Measurements from ENCODE around the gene POLG. TPM values are rescaled to one million over a fixed set of nuclear protein-coding genes. Genes with fewer than 3 reads are reported as not detected.

Gene POLG
- total RNA-seq, 4 donors from 2014 or later = 61.1 to 110 (median 82.6) TPM

DNA sequence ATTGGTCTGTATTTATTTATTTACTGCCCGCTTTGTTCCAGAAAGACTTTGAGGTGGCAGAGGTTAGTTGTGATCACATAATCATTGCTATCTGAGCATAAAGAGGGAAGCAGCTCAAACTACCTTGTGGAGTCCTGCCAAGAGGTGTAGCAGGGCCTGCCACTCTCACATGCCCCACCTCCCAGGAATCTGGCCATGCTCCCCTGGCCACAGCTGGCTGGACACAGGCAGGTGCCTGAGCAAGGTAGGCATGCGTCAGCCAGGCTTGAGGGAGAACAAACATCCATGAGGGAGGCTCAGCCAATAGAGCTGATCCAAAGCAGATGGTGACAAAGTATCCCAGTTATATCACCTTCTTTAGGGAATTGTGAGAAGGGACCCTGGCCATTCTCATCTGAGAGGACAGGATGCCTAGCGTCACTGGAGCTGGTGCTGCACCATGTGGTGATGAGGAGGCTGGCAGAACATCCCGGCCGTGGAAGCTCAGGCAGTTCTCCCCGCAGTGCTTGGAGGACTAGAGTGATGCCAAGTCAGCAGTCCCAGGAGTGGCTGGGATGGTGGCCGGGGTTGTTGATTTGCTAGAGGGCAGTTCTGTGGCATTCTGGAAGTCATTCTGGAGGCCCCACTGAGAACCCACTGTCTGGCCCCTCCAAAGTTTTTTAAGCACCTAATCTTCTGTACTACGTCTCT, 6.8 kb upstream of the POLG start:
- WGBS, 2 donors = 78% methylated on average over 8 of the region's 8 CpGs
- no peak for DNase-seq (ENCODE audit: low spot score in 2 of 2)
- intact Hi-C loops (cut with DNase I; ENCODE audit: low total_unique reads) = no loop called here
- TF ChIP-seq, protein P1, sequence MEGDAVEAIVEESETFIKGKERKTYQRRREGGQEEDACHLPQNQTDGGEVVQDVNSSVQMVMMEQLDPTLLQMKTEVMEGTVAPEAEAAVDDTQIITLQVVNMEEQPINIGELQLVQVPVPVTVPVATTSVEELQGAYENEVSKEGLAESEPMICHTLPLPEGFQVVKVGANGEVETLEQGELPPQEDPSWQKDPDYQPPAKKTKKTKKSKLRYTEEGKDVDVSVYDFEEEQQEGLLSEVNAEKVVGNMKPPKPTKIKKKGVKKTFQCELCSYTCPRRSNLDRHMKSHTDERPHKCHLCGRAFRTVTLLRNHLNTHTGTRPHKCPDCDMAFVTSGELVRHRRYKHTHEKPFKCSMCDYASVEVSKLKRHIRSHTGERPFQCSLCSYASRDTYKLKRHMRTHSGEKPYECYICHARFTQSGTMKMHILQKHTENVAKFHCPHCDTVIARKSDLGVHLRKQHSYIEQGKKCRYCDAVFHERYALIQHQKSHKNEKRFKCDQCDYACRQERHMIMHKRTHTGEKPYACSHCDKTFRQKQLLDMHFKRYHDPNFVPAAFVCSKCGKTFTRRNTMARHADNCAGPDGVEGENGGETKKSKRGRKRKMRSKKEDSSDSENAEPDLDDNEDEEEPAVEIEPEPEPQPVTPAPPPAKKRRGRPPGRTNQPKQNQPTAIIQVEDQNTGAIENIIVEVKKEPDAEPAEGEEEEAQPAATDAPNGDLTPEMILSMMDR (IDR thresholded peaks at IDR 0.05) = no peak
- no peak for TF ChIP-seq POLR2A (IDR thresholded peaks at IDR 0.05)
- H3K4me3 ChIP-seq (ENCODE audit: low read depth, poor library complexity, severe bottlenecking) = no peak overlapping the region

- no peak for DNase-seq (ENCODE audit: low spot score in 2 of 2)
- 67 to 78% methylated on average over 7 of the region's 7 CpGs for WGBS, 2 donors
- TF ChIP-seq, protein P1 (IDR thresholded peaks at IDR 0.05) = no peak
- TF ChIP-seq POLR2A (IDR thresholded peaks at IDR 0.05) = no peak
- H3K4me3 ChIP-seq (ENCODE audit: low read depth, poor library complexity, severe bottlenecking) = no peak overlapping the region
- intact Hi-C loops (cut with DNase I; ENCODE audit: low total_unique reads) = no loop called here
These were observed 5.9 kb upstream of the POLG start for GRCh38 chr15:89340573-89340972.

- intact Hi-C loops (cut with DNase I; ENCODE audit: low total_unique reads) = no loop called here
- DNase-seq (ENCODE audit: low spot score in 2 of 2) = no peak
- WGBS, 2 donors = 82 to 86% methylated on average over 6 of the region's 6 CpGs
- H3K4me3 ChIP-seq (ENCODE audit: low read depth, poor library complexity, severe bottlenecking) = no peak overlapping the region
- no peak for TF ChIP-seq POLR2A (IDR thresholded peaks at IDR 0.05)
- TF ChIP-seq, protein P1 (IDR thresholded peaks at IDR 0.05) = no peak
These were observed 3.4 kb upstream of the POLG start for GRCh38 chr15:89338036-89338435.

GRCh38 chr15:89335298-89336041, 846 bp upstream of the POLG start:
- peak in 1 of 2 donors; percentile 88 for DNase-seq (ENCODE audit: low spot score in 2 of 2)
- WGBS, 2 donors = 7 to 11% methylated on average over 40 of the region's 40 CpGs
- peak overlapping the region; percentile 15 for H3K4me3 ChIP-seq (ENCODE audit: low read depth, poor library complexity, severe bottlenecking)
- intact Hi-C loops (cut with DNase I; ENCODE audit: low total_unique reads) = no loop called here
- TF ChIP-seq POLR2A (IDR thresholded peaks at IDR 0.05) = no peak
- TF ChIP-seq, protein P1 (IDR thresholded peaks at IDR 0.05) = no peak

- intact Hi-C loops (cut with DNase I; ENCODE audit: low total_unique reads) = no loop called here
- H3K4me3 ChIP-seq (ENCODE audit: low read depth, poor library complexity, severe bottlenecking) = peak overlapping the region; percentile 44
- peak in 1 of 2 donors; percentile 29 for DNase-seq (ENCODE audit: low spot score in 2 of 2)
- TF ChIP-seq, protein P1 (IDR thresholded peaks at IDR 0.05) = no peak
- TF ChIP-seq POLR2A (IDR thresholded peaks at IDR 0.05) = no peak
- 3 to 5% methylated on average over 16 to 17 of the region's 43 CpGs for WGBS, 2 donors
These were observed 590 bp downstream of the POLG start for GRCh38 chr15:89333959-89334509.

Measured in lower leg skin (tissue), 4 donors.